Left kidney (tissue), 2 donors: ENCODE measurements around the gene MRPL37. TPM values are rescaled to one million over a fixed set of nuclear protein-coding genes. Genes with fewer than 3 reads are reported as not detected.
"Not testable (repeated sequence)": the region's sequence is repeated elsewhere in the genome, so short reads cannot be mapped to it uniquely, and the experiment has no call there.

Source experiments
- DNase-seq: peaks from one replicate; pipeline ENCODE4 v3.0.0-alpha.2; 2013
- polyA plus RNA-seq: library from polyadenylated mRNA; unstranded; fragments of 120-200 nt; gene quantifications from one replicate; pipeline ENCODE4 v1.2.1, GENCODE V29; 2013; ENCODE audit not compliant: insufficient read length

The MRPL37 gene
- polyA plus RNA-seq, 1 donor: 81.9 TPM

DNA sequence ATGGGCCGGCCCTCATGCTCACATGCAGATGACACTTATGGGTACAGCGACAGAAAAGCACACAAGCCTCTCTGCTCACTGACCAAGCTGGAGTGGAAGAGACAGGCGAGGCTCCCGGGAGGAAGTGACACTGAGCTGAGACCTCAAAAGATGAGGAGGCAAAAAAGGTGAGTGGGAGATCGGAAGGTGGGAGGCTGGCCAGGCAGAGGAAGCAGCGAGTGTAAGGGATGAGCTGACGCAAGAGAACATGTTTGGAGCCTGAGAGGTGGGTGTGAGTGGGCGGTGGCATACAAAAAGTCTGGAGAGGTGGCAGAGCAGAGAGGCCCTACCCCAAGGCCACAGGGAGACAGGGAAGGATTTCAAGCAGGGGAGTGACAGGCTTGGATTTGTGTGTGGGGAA is 29.0 kb upstream of the MRPL37 start:
- no peak for DNase-seq

GRCh38 chr1:54171606-54172005 is 28.4 kb upstream of the MRPL37 start:
- no peak for DNase-seq

DNA sequence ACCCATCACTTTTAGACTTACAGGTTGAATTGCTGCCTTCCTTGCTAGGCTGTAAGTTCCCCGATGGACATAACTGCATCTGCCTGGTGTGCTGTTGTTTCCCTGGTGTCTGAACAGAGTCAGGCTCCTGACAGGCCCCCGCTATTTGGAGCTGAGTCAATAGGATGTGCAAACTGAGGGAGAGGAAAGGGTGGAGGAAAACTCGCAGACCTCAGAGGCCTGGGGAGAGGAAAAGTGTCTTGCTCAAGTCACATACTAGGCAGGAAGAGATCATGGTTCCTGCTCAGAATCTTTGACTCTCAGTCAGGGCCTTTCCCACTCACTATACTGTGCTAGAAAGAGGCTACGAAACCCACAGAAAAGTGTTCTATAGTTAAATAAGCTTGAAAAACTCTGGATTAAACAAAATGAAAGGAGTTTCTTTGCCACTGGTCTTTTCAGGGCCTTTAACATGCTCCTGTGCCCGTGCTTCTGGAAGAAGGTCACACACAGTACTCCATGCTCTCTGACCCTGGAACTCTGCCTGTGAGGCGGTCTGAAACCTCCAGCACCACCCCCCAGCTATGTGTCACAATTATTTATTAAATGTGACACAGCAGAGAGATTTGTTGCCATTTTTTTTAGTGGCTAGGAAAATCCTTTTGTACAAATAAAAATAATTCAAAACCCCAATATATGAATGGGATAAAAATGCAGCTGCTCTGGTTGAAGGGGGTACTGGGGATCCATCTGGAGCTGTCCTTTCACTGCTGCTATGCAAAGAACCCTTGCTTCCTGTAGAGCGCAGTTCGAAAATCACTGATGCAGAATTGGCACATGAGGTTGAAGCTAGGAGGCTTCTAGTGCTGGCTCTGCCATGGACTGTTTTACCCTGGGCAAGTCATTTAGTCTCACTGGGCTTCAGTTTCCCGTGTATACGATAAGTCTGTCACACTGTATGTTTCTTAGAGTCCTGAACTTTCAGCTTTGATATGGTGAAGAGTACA is 27.1 kb upstream of the MRPL37 start:
- DNase-seq: no peak

DNA sequence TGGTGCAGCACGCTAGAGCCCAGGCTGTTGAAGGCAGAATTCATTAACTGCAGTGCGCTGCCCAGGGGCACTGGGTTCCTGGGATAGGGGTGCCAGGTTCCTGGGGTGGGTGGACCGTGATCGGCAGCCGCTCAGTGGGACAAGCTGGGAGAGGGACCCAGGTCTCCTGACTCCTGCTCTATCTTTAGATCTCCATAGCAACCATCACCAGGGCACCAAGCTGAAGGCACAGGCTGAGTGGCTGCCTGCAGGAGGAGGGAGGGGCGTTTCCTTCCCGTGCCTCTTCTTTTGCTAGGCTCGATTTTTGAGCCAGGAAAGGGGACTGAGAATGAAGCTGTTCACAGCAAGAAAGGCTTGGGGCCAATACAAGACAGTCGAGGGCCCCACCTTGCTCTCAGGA is 26.3 kb upstream of the MRPL37 start:
- no peak for DNase-seq

DNA sequence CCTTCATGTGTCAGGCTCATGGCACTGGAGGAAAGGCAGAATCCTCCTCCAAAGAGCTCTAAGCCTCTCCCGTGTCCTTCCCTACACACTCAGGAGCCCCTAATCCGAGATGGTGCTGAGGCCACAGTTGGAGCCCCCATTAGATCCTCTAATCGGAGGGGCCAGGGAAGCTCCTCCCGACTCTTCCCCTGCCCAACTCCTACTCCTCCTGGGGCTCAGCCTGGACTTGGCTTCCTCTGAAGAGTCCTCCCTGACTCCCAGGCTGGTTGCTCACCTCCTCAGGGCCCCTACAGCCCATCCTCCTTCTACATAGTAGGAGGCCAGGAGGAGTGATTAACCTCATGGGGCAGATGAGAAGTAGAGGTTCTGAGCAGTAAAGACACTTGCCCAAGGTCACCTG is 25.9 kb upstream of the MRPL37 start:
- no peak for DNase-seq

DNA sequence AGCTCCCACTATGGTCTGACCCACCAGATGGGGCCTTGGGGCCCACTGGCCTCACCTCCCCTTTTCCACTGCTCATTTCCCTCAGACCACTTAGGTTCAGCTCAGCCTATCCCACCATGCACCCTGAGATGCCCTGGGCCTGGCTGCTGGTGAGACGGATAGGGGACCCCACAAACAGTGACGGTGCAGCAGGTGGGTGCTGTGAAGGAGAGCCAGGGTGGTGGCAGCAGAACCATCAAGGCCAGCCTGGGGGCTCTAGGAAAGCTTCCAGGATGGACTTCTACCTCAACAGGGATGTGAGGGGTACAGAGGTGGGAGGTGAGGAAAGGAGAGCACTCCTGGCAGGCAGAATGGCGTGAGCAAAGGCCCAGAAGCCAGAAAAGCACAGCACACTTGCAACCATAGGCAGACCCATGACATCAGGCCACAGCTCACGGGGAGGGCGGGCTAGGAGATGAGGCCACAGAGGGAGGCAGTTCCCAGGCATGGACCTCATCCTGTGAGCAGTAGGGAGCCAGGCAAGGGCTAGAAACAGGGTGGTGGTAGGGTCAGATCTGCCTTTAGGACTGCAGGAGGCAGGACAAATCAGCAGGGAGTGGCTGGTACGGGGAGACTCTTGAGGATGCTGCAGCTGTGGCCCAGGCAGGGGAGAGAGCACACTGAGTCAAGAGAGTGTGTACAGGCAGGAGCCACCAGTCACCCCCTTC is 23.2 kb upstream of the MRPL37 start:
- no peak for DNase-seq

DNA sequence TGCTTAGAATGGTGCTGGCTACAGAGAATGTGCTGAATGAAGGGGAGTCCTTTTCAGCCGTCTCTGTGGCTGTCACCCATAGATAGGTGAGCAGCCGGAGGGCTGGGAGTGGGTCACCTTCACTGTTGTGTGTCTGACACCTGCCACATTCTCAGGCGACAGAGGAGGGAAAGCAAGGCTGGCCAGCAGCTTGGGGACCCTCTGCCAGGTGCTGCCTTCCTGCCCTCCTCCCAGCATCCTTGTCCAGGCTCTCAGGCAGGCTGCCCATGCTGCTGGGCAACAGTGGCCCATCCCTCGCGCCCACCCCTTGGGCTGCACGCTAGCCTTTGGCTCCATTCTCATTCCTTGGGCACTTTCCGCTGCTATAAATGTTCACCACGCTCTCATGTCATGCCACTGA is 22.2 kb upstream of the MRPL37 start:
- DNase-seq: no peak

DNA sequence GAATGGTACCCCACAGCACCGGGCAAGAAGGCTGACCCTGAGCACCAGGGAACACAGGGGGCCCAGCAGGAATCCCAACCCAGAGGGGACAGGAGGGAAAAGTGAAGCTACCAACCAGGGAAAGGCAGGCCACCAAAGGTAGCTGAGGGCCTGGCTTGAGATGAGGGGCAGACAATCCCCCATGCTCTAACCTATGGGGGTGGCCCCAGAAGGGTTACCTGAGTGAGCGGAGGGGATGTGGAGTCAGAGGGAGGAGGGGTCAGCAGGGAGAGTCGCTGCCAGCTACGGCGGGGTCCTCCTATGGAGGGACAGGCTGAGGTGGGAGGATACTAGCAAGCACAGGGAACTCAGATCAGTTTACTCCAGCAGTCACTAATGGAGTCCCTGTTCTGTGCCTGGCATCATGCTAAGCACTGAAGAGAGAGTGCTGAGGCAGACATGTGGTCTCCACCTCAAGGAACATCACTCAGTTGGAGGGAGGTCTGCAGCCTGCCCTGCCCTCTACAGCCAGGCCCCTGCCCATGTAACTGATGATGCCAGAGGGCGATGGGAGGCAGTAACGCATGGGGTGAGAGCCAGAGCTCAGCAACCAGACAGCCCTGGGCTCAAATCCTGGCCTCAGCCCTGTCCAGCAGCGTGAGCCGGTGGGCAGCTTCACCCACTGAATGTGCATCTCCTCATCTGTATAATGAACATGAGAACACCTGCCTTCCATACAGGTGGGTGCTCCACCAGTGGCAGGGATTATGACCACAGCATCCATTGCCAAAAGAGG is 21.5 kb upstream of the MRPL37 start:
- DNase-seq: no peak

GRCh38 chr1:54180701-54181360 is 19.1 kb upstream of the MRPL37 start:
- no peak for DNase-seq

GRCh38 chr1:54186056-54186455 is 13.9 kb upstream of the MRPL37 start:
- no peak for DNase-seq

- no peak for DNase-seq
These were observed 11.7 kb upstream of the MRPL37 start for GRCh38 chr1:54188291-54188690.

DNA sequence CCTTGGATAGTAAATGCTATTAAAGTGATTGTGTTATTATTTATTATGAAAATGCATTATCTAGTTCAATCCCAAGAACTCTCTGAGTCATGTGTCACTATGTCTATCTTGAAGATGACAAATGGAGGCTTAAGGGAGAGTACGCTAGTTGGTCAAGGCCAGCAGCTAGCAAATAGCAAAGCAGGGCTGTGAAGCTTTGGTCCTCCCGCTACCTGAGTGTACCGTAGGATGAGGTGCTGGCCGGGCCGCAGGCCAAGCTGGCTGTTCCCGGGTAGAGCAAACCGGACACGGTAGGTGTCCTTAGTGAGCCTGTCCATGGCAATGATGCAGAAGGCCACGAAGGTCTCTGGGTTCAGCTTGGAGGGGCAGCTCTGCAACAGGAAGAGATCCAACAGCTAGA is 9.4 kb upstream of the MRPL37 start:
- no peak for DNase-seq

DNA sequence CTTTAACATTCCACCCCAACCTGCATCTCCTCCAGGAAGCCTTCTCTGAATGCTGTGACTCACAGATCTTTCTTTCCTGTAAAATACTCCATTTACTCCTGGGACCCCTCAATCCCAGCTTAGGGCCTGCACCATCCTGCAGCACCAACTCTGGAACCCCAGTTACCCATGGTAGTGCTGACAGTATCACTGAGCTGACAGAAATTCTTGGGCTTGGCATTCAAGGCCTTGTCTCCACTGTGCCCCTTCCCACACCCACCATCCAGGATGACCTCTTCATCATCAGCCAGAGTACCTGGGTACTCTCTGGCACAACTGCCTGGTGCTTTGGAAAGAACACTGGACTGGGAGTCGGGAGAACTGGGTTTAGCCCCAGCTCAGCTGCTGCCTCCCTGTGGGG is 8.4 kb upstream of the MRPL37 start:
- no peak for DNase-seq

DNA sequence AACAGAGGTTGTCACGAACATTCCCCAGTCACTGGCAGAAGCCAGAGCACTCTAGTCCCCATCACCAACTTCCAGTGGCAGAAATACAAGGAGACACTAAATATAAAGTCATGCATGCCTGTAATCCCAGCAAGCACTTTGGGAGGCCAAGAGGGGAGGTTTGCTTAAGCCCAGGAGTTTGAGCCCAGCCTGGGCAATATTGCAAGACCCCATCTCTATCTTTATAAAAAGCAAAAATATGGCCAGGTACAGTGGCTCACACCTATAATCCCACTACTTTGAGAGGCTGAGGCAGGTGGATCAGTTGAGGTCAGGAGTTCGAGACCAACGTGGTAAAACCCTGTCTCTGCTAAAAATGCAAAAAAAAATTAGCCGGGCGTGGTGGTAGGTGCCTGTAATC is 6.5 kb upstream of the MRPL37 start:
- DNase-seq: no peak

DNA sequence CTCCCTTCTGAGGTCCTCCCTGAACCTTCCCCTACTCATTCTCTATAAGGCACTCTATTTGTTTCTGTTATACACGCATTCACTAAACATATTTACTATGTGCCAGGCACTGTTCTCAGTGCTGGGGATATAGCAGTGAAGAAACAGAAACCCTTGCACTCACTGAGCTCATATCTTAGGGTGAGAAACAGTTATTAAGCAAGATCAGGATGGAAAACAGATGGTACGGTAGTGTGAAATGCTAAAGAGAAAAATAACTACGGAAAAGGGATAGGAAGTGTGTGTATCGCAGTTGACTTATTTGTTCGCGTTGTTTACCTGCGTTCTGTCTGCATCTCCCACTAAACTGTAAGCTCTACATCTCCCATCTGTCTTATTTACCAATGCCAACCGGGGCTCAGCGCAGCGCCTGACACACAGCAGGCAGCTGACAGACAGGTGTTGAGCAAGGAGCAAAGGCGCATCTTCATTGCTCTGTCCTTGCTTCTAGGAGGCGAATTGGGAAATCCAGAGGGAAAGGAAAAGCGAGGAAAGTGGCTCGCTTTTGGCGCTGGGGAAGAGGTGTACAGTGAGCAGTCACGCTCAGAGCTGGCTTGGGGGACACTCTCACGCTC is 709 bp upstream of the MRPL37 start:
- no peak for DNase-seq

GRCh38 chr1:54200519-54200997 is 591 bp downstream of the MRPL37 start:
- DNase-seq: no peak

GRCh38 chr1:54204199-54204598 is 4.2 kb downstream of the MRPL37 start:
- no peak for DNase-seq

GRCh38 chr1:54207287-54207686 is 7.3 kb downstream of the MRPL37 start:
- no peak for DNase-seq

GRCh38 chr1:54207896-54208295 is 7.9 kb downstream of the MRPL37 start:
- DNase-seq: not testable (repeated sequence)

DNA sequence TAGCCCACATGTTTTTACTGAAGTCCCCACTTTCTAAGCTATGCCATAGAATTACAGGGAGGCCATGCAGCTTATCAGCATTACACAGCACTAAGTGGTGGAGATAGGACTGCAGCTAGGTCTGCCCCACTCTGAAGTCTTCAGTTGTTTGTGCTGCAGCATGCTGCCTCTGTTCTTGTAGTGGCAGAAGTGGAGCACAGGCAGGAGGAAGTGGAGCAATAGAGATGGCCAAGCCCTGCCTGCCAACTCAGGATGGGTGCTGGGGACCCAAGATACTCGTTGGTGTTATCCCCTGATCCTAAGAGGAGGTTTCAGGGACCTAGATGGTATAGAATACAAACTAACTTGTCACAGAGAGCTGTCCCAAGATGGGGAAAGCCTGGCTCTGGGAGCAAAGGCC is 12.9 kb downstream of the MRPL37 start:
- DNase-seq: no peak

GRCh38 chr1:54215523-54215922 is 15.6 kb downstream of the MRPL37 start:
- no peak for DNase-seq
